GM18499 (cell line): Measurements from ENCODE around the gene TMEM17.

ENCODE experiments used
- ATAC-seq: cut with Tn5 transposase; IDR thresholded peaks from one replicate; pipeline ENCODE4 v1.9.1; 2021; ENCODE audit warnings: moderate number of reproducible peaks; ENCODE audit not compliant: insufficient read depth, unreplicated experiment

TMEM17 gene

DNA sequence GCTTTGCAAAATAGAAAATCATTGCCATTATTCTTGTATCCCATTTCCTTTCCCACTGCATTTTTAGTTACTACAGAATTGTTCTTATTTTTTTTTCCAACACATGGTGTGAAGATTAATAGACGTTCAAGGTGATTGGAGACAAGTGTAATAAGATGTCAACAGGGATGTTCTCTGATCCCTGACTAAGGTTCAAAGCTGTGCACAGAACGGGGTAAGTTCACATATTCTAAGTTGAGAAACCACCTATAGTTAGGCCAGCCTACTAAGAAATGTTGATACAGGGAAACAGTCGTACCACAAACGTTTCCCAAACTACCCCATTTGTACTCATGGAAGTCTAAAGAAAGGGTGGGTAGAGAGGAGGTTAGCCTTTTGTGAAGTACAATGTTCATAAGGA is 6.4 kb upstream of the TMEM17 start:
- no peak for ATAC-seq

- no peak for ATAC-seq
These were observed 5.6 kb upstream of the TMEM17 start for GRCh38 chr2:62511636-62512035.

DNA sequence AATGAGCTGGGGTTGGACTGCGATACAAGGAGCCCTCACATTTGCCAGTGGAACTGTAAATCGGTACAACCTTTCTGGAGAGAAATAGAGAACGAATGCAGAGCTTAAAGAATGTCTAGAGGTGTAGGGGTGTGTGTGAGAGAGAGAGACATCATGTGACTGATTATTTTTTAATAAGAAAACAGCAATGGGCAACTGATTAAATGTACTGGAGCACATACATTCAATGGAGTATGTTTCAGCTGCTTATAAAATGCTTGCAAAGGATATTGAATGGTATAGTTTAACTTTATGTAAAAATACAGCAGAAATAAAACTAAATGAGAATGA is 391 bp upstream of the TMEM17 start:
- peak; percentile 16 for ATAC-seq

DNA sequence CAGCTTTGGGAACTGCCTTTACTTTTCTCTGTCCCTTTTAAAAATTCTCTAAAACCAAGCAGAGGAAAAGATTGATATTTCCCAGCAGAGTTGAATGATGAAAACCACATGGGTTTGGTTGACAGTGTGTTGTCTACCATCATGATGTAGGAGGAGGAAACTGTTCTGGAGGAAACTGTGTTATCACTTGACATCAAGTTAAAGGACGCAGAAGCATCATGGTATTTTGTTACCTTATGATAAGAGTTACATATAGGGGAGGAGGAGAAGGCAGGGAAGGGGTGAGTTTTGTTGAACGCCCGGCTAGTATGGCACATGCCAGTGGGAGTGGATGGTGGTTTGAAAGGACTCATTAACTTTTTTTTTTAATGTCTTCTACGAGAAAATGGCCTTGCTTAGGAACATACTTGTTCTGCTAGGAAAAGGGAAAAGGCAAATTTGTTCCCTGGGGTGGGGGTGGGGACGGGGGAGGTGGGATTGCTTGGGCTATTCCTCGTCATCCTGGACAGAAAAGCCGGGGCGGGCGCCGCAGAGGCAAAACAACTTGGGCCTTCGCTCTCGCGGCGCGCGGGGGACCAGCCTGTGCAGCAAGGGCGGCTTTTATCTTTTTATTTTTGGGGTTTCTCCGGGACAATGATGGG is 766 bp downstream of the TMEM17 start:
- no peak for ATAC-seq

DNA sequence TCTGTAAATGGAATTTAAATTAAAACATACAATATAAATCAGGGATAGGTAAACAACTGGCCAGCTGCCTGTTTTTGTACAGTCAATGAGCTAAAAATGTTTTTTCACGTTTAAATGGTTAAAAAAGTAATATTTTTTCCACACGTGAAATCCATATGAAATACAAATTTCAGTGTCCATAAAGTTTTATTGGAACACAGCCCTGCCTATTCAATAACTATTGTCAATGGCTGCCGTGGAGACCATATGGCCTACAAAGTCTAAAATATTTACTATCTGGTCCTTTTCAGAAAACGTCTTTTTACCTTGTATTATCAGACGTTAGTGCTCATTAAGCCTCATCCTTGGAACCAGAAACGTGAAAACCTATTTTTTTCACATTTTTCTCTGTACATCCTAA is 1.3 kb downstream of the TMEM17 start:
- no peak for ATAC-seq

- no peak for ATAC-seq
These were observed 4.0 kb downstream of the TMEM17 start for GRCh38 chr2:62501794-62502500.

DNA sequence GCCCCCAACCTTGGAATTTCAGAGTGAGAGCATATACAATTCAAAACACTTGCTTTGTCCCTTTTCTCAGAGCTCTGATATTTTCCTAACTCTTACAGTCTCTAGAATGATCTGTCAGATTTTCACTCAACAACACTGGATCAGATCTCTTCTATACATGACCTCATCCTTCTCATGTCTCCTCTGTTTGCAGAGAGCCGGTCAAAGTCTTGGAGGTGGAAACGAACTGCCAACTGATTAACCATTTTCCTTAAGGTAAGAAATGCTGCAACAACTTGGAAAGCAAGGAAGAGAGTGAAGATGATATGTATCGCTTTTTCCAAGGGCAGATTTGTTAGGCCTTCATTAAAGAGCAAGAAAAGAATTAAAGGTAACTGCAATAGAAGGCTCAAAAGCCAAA is 4.9 kb downstream of the TMEM17 start:
- no peak for ATAC-seq

DNA sequence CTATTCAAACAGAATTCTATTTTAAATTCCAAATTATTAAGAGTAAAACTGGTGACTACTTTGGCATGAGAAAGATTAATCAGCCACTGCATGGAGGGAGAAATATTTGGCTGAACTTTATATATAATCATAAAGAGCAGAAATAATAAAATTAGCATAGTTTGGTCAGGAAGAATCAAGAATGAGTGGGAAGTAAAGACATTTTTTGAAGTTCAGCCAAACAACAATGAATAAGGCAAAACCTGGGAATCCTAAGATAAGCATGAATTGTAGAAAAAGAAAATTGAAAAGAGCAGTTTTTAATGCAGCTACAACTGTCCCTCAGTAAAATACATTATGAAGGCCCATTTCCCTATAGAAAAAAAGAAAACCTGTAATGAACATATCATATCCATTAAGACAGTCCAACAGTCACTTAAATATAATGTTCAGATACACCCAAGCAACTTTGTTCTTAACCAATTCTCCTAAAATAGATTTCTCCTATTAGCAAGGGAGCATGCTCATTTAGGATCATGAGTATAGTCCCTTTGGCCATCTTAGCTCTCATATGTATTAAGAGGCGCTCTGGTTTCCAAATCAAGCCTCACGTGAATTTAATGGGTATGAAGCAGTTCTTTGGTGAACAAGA is 6.5 kb downstream of the TMEM17 start:
- ATAC-seq, result no peak

GRCh38 chr2:62498739-62499138 is 7.3 kb downstream of the TMEM17 start:
- no peak for ATAC-seq

DNA sequence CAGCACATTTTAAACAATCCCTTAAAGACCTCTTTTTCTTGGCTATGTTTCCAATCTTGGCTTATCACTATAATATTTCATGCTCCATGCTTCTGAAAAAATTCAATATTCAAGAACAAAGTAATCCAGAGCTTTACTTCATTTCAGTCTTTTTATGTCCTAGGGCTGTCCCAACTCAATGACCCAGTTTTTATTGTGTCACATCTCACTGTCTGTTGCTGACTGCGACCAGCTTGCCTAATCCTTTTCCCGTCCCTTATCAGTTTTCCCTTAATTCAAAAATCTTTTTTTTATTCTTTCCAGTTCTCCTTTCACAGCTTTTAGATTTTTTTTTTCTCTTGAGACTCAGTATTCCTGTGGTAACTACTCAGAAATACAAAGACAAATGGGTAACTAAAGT is 10.2 kb downstream of the TMEM17 start:
- ATAC-seq, result no peak

- no peak for ATAC-seq
These were observed 13.9 kb downstream of the TMEM17 start for GRCh38 chr2:62492048-62492447.

GRCh38 chr2:62489702-62490101 is 16.3 kb downstream of the TMEM17 start:
- ATAC-seq, result no peak

DNA sequence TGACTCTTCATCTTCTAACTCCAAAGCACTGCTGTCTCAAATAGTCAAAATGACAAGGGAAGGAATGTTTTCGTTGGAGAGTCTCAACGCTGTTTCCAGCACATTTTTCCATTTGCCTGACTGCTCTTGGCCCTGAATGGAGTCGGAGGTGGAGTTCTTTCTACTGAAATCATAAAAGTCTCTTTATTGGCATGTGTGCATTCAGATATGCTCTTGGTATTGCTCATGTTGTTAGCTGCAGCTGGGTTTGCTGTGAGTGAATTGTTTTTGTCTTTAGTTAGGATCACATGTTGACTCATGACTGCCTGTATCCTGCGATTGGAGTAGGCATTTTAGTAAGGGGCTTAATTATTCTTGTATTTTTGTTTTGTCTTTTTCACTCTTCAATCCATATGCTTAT is 16.8 kb downstream of the TMEM17 start:
- no peak for ATAC-seq

DNA sequence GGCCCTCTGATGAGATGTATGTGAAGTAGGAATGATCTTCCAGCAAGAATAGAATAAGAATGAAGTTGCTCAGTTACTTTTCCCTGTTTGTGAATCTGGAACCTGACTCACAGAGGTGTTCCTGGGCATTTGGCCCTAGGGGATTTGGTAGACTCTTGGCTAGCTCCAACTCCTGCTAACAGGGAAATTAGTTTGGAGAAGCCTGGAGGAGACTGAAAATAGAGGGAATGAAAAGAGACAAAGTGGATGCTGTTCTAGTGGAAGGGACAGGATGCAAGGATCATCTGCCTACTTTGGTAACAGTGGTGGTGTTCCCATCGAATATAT is 19.6 kb downstream of the TMEM17 start:
- no peak for ATAC-seq

DNA sequence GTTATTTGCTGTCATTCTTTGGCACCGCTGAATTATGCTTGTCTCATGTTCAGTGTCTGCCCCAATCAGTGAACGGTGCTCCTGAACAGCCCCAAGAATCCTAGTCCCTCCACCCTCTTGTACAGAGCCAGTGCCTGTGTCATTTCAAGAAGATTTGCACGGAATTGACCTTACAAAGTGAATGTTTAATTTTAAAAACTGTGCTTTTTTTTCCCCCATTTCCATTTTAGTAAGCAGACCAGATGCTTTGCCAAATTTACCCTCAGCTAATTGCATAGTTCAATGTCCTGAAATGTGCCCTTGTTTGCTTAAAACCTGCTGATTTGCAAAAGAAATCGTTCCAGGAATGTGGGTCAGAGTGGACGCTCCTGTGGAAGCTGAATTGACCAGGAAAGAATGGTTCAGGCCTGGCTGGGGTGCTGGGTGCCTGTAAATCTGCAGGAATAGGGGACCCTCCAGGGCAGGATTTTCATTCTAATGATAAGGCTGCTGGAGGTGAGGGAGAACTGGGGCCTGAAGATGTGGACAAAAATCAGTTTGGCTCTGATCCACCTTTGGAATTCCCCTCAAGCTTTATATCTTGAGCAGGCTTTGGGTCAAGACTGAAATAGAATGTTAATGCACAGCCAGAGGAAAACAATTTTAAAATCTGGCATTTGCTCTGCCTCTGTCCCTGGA is 20.1 kb downstream of the TMEM17 start:
- no peak for ATAC-seq

DNA sequence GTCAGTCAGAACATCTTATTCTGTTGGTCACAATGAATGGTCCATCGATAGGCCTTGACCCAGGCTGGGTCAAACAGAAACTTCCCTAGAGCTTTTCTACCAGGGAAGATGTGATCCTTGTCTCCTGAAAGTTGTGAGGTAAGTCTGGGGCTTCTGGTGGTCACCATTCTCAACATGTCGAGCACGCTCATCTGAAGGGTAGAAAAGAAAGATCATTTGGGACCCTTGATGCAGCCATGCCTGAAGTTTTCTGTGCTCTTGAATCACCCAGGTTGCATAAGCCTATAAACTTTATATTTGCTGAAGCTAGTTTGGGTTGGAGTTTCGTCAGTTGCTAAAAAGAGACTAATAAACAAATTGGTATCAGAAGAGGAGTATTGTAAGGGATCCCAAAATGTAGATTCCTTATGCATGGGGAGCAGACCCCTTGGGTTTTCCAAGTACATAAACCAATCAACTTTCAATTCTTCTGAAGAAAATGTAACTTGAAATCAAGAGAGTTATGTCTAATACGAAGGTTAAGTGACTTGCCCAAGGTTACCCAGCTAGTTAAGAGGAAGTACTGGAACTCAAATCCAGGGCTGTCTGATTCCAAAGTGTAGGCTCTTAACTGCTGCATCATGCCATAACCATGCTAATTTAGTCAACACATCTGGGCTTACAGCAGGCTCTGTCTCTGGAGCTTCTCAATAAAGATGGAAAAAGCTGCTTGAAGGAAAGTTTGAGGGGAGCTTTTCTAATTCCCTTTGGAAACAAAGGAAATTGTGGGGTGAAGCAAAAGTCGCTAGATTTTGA is 23.2 kb downstream of the TMEM17 start:
- ATAC-seq, result no peak

DNA sequence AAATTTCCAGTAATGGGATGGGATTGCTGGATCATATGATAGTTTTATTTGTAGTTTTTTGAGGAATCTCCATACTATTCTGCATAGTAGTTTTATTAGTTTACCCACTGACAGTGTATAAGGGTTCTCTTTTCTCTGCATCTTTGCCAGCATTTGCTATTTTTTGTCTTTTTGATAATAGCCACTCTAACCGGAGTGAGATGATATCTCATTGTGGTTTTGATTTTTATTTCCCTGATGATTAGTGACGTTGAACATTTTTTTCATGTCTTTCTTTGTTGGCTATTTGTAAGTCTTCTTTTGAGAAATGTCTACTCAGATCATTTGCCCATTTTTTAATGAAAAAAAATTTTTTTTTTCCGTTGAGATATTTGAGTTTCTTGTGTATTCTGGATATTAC is 26.1 kb downstream of the TMEM17 start:
- no peak for ATAC-seq

DNA sequence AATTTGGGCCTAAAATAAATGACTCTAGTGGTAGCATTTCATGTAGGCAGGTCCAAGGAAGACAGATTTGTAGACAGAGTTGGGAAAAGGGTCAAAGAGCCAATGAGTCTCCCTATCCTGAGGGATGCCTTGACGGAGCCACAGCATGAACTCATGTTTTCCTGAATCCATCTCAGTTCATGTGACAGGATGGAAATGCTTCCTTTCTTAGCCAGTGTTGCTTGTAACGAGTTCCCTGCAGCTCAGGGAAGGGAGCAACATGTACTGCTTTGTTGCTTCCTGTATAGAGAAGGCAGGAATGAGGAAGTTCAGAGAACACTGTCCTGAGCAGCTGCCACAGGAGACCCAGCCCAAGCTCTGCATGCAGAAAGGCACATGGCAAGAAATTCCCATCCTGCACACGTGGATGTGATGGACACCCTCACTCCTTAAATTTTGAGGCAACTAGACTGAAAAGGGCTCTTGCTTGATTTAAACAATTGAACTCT is 27.9 kb downstream of the TMEM17 start:
- ATAC-seq, result no peak

- no peak for ATAC-seq
These were observed 28.4 kb downstream of the TMEM17 start for GRCh38 chr2:62477573-62477972.

GRCh38 chr2:62475172-62476011 is 30.6 kb downstream of the TMEM17 start:
- ATAC-seq, result no peak
